ENCODE data around the gene URI1.

Gene URI1

DNA sequence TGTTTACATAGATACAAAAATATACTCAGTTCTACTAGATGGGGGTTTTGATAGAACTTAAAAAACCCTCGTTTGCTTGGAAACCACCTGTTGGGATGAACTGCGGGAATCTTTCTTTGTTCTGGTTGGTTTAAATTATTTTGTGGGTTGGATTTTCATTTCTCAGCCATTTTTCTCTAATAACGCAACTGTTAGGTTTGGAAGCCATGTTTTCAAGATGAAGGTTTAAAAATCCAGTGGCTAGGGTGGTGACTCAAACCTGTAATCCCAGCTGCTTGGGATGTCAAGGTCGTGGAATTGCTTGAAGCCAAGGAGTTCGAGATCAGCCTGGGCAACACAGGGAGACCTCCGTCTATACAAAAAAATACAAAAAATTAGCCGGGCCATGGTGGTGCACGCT, 1.6 kb downstream of the URI1 start:
- TF ChIP-seq, protein P1, sequence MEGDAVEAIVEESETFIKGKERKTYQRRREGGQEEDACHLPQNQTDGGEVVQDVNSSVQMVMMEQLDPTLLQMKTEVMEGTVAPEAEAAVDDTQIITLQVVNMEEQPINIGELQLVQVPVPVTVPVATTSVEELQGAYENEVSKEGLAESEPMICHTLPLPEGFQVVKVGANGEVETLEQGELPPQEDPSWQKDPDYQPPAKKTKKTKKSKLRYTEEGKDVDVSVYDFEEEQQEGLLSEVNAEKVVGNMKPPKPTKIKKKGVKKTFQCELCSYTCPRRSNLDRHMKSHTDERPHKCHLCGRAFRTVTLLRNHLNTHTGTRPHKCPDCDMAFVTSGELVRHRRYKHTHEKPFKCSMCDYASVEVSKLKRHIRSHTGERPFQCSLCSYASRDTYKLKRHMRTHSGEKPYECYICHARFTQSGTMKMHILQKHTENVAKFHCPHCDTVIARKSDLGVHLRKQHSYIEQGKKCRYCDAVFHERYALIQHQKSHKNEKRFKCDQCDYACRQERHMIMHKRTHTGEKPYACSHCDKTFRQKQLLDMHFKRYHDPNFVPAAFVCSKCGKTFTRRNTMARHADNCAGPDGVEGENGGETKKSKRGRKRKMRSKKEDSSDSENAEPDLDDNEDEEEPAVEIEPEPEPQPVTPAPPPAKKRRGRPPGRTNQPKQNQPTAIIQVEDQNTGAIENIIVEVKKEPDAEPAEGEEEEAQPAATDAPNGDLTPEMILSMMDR (IDR thresholded peaks at IDR 0.05) = no peak

- TF ChIP-seq, protein P1 (IDR thresholded peaks at IDR 0.05) = no peak
Observed at GRCh38 chr19:29944390-29945012, 2.5 kb downstream of the URI1 start.

- TF ChIP-seq, protein P1 (IDR thresholded peaks at IDR 0.05) = no peak
Observed at GRCh38 chr19:29945017-29945416, 3.0 kb downstream of the URI1 start.

- TF ChIP-seq, protein P1 (IDR thresholded peaks at IDR 0.05) = no peak
Observed at GRCh38 chr19:29945433-29945832, 3.4 kb downstream of the URI1 start.

DNA sequence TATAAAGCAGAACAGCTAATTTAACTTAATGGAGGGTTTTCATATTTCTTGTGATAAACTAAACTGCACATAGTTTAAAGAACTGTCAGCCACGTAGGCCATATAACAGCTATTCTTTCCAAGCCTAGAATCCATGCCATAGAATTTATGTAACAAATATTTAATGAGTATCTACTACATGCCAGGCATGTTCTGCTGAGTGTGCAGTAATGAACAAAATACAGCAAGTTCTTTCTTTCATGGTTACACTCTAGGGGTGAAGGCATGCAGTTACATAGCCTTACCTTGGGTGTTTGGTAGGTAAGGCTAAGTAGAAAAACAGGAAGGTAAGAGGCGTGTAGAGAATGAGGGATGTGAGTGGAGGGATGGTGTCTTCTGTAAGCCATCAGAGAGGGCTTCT, 4.6 kb downstream of the URI1 start:
- TF ChIP-seq, protein P1 (IDR thresholded peaks at IDR 0.05) = no peak

- TF ChIP-seq, protein P1 (IDR thresholded peaks at IDR 0.05) = no peak
Observed at GRCh38 chr19:29947871-29948270, 5.8 kb downstream of the URI1 start.

DNA sequence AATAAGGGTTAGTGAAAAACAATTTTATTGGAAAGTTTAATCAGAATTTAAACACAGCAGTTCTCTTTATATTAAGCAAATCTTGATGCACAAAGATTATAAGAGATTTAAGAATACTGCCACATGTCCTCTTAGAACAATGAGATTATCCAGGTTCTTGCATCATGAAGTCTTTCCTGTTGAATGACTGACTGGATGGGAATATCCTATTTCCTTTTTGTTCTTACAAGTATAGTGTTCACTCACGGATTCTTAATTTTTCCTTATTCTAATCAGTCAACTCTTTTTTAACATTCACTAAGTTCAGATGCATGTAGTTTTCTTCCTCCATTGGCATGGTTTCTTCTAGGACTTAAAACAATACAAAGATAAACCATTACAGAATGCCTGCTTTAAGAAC, 10.1 kb downstream of the URI1 start:
- TF ChIP-seq, protein P1 (IDR thresholded peaks at IDR 0.05) = no peak

DNA sequence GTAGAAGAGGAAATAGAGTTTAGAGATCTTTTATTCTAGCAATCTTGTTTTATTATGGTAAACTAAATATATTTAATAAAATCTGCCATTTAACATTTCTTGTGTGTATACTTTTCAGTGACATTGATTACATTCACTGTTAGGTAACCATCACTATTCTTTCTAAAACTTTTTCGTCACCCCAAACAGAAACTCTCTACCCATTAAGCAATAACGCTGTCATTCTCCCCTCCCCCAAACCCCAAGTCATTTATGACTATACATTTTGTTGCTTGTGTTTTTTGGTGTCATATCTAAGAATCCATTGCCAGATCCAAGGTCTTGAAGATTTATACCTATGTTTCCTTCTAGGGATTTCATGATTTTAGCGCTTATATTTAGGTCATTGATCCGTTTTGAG, 10.6 kb downstream of the URI1 start:
- TF ChIP-seq, protein P1 (IDR thresholded peaks at IDR 0.05) = no peak
